ENCODE data around the gene EMP1.

GRCh38 chr12:13192719-13193118 is 3.8 kb upstream of the EMP1 start:
- TF ChIP-seq POLR2AphosphoS5 (IDR thresholded peaks at IDR 0.05; ENCODE audit: low read depth, low read length) (no peak), POLR2A (IDR thresholded peaks at IDR 0.05; ENCODE audit: low read depth, low read length) (no peak), PAX5 (IDR thresholded peaks at IDR 0.05; ENCODE audit: insufficient read depth, low read length, severe bottlenecking) (no peak), TAF1 (IDR thresholded peaks at IDR 0.05; ENCODE audit: low read depth, low read length) (no peak), SPI1 (IDR thresholded peaks at IDR 0.05; ENCODE audit: low read depth, low read length) (no peak)

Measured in GM12891 (cell line).